ENCODE data around the gene BMP7. TPM values are rescaled to one million over a fixed set of nuclear protein-coding genes. Genes with fewer than 3 reads are reported as not detected.

BMP7 gene
- total and polyA plus RNA-seq, 9 donors = 0.07 to 19.4 (median 0.83) TPM

- 79 to 83% (median 80%) methylated on average over 5 of the region's 5 CpGs for WGBS, 3 donors
- intact Hi-C loops (cut with DNase I) = no loop called here
- Histone ChIP-seq H3K27me3 (no peaks in the 10 kb centered on the region), H3K36me3 (no peaks in the 10 kb centered on the region), H3K9me3 (no peaks in the 10 kb centered on the region), H3K4me3 (no peak overlapping the region), H3K27ac (no peak overlapping the region), H3K4me1 (ENCODE audit: insufficient read depth) (no peaks in the 10 kb centered on the region)
- no peak for DNase-seq
- TF ChIP-seq POLR2A (IDR thresholded peaks at IDR 0.05) (no peak), EP300 (IDR thresholded peaks at IDR 0.05) (no peak), CTCF (IDR thresholded peaks at IDR 0.05) (no peak)
Observed at GRCh38 chr20:57173986-57174385, 92.5 kb downstream of the BMP7 start.

GRCh38 chr20:57173041-57173440, 93.4 kb downstream of the BMP7 start:
- no peak for DNase-seq
- 81 to 91% (median 89%) methylated on average over 15 of the region's 15 CpGs for WGBS, 3 donors
- H3K4me3 ChIP-seq = no peak overlapping the region
- H3K27ac ChIP-seq = no peak overlapping the region
- TF ChIP-seq EP300 (IDR thresholded peaks at IDR 0.05) = no peak
- no peak for TF ChIP-seq POLR2A (IDR thresholded peaks at IDR 0.05)
- no peak for TF ChIP-seq CTCF (IDR thresholded peaks at IDR 0.05)
- no peaks in the 10 kb centered on the region for H3K27me3 ChIP-seq
- H3K9me3 ChIP-seq = no peaks in the 10 kb centered on the region
- no peaks in the 10 kb centered on the region for H3K4me1 ChIP-seq (ENCODE audit: insufficient read depth)
- intact Hi-C loops (cut with DNase I) = no loop called here
- no peaks in the 10 kb centered on the region for H3K36me3 ChIP-seq

- no peaks in the 10 kb centered on the region for H3K9me3 ChIP-seq
- 64 to 70% (median 69%) methylated on average over 14 of the region's 14 CpGs for WGBS, 3 donors
- intact Hi-C loops (cut with DNase I) = no loop called here
- H3K36me3 ChIP-seq = no peaks in the 10 kb centered on the region
- H3K4me1 ChIP-seq (ENCODE audit: insufficient read depth) = no peaks in the 10 kb centered on the region
- no peak for DNase-seq
- no peaks in the 10 kb centered on the region for H3K27me3 ChIP-seq
- H3K27ac ChIP-seq = no peak overlapping the region
- no peak for TF ChIP-seq POLR2A (IDR thresholded peaks at IDR 0.05)
- TF ChIP-seq EP300 (IDR thresholded peaks at IDR 0.05) = no peak
- no peak for TF ChIP-seq CTCF (IDR thresholded peaks at IDR 0.05)
- H3K4me3 ChIP-seq = no peak overlapping the region
Observed at GRCh38 chr20:57170343-57170742, 96.1 kb downstream of the BMP7 start.

- H3K4me3 ChIP-seq = no peak overlapping the region
- no peaks in the 10 kb centered on the region for H3K4me1 ChIP-seq (ENCODE audit: insufficient read depth)
- DNase-seq = no peak
- no peaks in the 10 kb centered on the region for H3K9me3 ChIP-seq
- 57 to 82% (median 65%) methylated on average over 7 of the region's 7 CpGs for whole genome bisulfite sequencing, 3 donors
- no peak for TF ChIP-seq CTCF (IDR thresholded peaks at IDR 0.05)
- TF ChIP-seq POLR2A (IDR thresholded peaks at IDR 0.05) = no peak
- TF ChIP-seq EP300 (IDR thresholded peaks at IDR 0.05) = no peak
- intact Hi-C loops (cut with DNase I) = no loop called here
- no peaks in the 10 kb centered on the region for H3K36me3 ChIP-seq
- no peaks in the 10 kb centered on the region for H3K27me3 ChIP-seq
- no peak overlapping the region for H3K27ac ChIP-seq
Observed at GRCh38 chr20:57169162-57169561, 97.3 kb downstream of the BMP7 start.
